Activated CD4-positive, alpha-beta T cell treated with anti-CD3 and anti-CD28 coated beads, Interleukin-2, amount 50 U/mL, for 16 hours (primary cell): Measurements from ENCODE around the gene TIRAP.
"Not testable (repeated sequence)": the region's sequence is repeated elsewhere in the genome, so short reads cannot be mapped to it uniquely, and the experiment has no call there.

Experiments
- DNase-seq: peaks from one replicate; pipeline ENCODE4 v3.0.0-alpha.2; 2020

Gene TIRAP

GRCh38 chr11:126282736-126283591, at the start of gene TIRAP:
Gene TIRAP (plus strand): TSS chr11:126283093. CDS start chr11:126290895, 7,802 bp downstream.
- DNase-seq: peak; percentile 59

GRCh38 chr11:126233391-126233790, 49.5 kb upstream of the TIRAP start:
- DNase-seq: no peak

GRCh38 chr11:126246636-126247035, 36.3 kb upstream of the TIRAP start:
- no peak for DNase-seq

GRCh38 chr11:126253265-126253664, 29.6 kb upstream of the TIRAP start:
- no peak for DNase-seq

GRCh38 chr11:126254819-126255218, 28.1 kb upstream of the TIRAP start:
- no peak for DNase-seq

- DNase-seq: not testable (repeated sequence)
These were observed 27.4 kb upstream of the TIRAP start for GRCh38 chr11:126255507-126255906.

GRCh38 chr11:126256216-126256615, 26.7 kb upstream of the TIRAP start:
- no peak for DNase-seq

GRCh38 chr11:126257144-126257543, 25.7 kb upstream of the TIRAP start:
- no peak for DNase-seq

- no peak for DNase-seq
These were observed 25.1 kb upstream of the TIRAP start for GRCh38 chr11:126257764-126258163.

GRCh38 chr11:126262216-126262615, 20.7 kb upstream of the TIRAP start:
- DNase-seq: no peak

GRCh38 chr11:126263489-126263888, 19.4 kb upstream of the TIRAP start:
- no peak for DNase-seq

GRCh38 chr11:126265811-126266210, 17.1 kb upstream of the TIRAP start:
- DNase-seq: no peak

GRCh38 chr11:126267650-126268049, 15.2 kb upstream of the TIRAP start:
- no peak for DNase-seq

GRCh38 chr11:126268361-126268707, 14.6 kb upstream of the TIRAP start:
- no peak for DNase-seq

- peak; percentile 100 for DNase-seq
These were observed 13.9 kb upstream of the TIRAP start, which contains the start of the genes FOXRED1 and SRPRA for GRCh38 chr11:126268708-126269579. Gene FOXRED1 (plus strand): TSS chr11:126269154. CDS start chr11:126269207, 53 bp downstream. Gene SRPRA (minus strand): TSS chr11:126268895. CDS start chr11:126268804, 91 bp downstream.

GRCh38 chr11:126277322-126277721, 5.6 kb upstream of the TIRAP start:
- DNase-seq: no peak

GRCh38 chr11:126277780-126278179, 5.1 kb upstream of the TIRAP start:
- no peak for DNase-seq

GRCh38 chr11:126279191-126279590, 3.7 kb upstream of the TIRAP start:
- DNase-seq: no peak

GRCh38 chr11:126280595-126280994, 2.3 kb upstream of the TIRAP start:
- no peak for DNase-seq

GRCh38 chr11:126281245-126281644, 1.6 kb upstream of the TIRAP start:
- DNase-seq: no peak

- DNase-seq: no peak
These were observed 1.2 kb upstream of the TIRAP start for GRCh38 chr11:126281666-126282175.

- peak; percentile 24 for DNase-seq
These were observed 545 bp upstream of the TIRAP start for GRCh38 chr11:126282361-126282735.

GRCh38 chr11:126284829-126285228, 1.9 kb downstream of the TIRAP start:
- peak; percentile 73 for DNase-seq

GRCh38 chr11:126288237-126288636, 5.3 kb downstream of the TIRAP start:
- DNase-seq: no peak
